T-helper 22 cell (primary cell): ENCODE measurements around the gene FHOD3.

Experiments used
- DNase-seq: peaks from one replicate; pipeline ENCODE4 v3.0.0-alpha.2; 2020; ENCODE audit warnings: low read depth

FHOD3 gene

DNA sequence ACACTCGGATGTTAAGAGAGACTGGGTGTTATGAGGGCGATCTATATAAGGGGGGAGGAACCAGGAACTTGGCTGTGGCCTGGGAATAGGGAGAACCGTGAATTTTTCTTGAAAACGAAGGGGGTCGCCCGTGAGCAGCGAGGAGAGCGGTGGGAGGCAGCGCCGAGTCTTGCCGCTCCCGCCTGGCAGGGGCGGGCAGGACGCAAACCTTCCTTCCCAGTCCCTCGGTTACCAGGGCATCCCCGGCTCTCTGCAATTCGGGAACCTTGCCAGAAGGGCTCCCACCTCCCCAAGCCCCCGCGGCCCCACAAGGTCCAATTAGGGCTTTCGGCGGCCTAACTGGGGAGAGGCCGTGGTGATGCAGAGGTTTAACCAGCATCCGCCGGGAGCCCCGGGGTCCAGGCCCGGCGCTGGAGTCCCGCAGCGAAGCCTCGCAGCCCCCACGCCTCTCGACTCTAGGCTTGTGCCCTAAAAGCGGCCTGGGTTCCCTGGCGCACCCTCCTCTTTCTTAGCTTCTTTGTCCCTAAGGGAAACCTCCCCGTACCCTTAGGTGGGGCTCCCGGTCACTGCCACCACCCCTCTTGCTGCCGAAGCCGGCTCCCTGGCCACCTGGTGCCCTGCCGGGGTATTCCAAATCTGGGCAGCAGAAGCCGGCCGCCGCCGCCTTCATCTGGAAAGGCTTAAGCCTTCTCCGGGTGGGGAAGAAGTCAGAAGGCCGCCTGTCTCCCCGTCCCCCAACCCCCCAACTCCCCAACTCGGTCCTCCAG is 680 bp upstream of the FHOD3 start:
- no peak for DNase-seq

DNA sequence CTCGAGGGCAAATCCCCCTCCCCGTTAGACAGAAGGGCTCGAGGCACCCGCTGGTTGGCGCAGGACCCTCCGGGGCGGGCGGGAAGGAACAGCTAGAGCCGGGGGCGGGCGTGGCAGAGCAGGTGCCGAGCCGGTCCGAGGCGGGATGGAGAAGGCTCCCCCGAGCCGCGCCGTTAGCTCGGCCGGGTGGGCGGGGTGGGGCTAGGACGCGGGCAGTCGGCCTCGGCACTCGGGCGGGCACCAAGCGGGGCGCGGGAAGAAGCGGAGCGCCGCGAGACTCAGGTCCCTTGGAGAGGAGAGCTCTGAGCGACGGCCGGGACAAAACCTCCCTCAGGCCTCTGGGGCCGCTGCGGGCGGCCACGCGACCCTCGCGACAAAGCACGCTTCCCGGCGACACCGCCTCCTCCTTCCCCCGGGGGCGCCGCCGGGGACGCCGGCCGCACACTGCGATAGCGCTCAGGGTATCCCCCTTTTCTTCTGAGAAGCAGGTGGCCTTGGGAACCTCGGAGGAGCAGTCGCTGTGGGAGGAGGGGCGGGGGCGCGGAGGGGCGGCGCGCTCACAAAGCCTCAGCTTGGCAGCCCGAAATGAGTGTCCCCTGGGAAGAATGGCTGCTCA is 721 bp downstream of the FHOD3 start:
- DNase-seq = no peak

DNA sequence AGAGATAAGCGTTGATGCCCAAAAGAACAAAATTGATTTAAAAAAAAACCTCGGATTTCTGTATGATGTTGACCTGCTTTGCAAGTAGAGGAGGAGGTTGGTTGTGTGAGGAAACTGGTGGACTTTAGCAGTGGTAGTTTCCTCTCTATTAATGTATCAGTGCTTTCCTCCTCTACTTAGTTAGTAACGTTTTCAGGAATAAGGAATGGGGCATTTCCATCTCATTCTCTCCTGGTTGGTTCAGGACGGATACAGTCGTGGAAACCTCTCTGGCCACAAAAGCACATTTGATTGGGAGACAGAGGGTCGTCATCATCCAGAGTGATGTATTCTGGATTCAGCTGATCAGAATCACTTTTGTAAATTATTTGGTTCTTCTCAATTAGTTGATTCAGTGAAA is 1.5 kb downstream of the FHOD3 start:
- DNase-seq = no peak

DNA sequence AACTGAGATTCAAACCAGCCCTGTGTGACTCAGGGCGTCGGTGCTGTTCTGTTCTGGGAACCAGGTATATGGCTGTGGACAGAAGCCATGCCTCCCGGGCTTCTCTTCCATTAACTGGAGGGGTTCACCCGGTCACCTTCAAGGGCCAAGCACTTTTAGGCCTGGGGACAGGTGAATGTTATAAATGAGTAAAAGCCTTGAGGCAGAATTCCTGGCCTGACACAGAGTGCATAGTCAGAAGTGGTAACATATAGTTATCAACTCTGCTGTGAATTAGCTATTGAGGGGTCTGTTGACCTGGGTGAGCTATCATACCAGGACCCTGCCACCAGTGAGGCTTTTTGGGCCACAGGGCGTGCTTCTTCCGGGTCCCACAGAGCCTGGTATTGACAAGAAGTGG is 2.7 kb downstream of the FHOD3 start:
- no peak for DNase-seq

DNA sequence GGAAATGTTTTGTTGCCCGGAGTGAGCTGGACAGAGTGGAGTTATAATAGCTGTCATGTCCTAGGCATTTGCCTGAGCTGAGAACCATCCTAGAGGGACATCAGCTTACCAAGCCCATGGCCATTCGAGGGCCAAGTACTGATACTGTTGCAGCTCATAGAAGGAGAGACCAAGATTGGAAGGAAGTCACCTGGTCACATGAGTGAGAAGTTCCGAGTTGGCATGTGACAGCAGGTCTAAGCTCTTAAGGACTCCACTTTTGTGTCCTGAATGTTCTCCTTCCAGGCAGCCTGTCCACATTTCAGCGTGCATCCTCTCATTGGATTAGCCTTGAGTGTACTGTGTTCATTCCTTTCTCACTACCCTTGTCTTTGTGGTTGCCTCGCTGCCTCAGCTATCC is 4.4 kb downstream of the FHOD3 start:
- no peak for DNase-seq

DNA sequence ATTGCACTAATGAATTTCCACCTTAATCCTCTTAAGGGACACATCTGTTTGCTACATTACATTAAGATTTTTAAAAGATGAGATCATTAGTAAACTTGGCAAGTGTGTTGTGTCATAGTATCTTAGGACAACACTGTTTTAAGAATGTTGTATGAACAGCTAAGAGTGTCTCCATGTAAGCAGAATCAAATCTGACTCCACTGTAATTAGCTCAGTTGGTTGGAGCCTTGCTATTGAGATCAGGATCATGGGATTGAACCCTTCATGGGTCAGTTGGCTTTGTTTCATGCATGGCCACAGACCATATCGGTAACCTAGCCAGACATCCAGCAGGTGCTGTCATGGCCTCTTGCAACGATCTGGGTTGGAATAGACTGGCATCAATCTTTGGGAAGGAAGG is 5.2 kb downstream of the FHOD3 start:
- no peak for DNase-seq

DNA sequence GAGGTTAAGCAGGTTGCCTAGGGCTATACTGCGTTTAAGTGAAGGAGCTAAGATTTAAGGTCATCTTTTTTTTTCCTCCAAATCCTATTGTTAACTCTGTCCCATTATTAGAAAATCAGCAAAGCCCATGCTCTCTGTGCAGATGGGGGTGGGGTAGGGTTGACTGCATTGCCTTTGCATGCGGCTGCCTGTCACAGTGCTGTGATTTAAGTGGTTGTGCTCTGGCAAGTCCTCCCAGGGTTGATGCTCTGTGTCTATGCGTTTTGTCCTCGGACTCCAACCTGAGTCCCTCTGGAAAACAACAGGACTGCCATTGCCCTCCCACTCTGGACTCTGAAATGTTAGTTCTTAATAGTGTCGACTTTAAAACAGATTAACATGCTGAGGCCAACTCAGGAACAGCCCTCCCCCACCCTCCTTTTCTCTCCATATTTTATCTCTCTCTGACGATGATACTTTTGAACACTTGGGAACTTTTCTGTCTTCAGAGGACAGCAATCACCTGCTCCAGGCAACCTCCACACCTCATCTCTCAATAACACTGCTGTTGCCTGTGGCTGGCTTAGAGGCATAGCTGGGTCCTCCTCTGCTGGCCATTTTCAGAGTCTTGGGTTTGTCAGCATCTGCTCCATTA is 5.8 kb downstream of the FHOD3 start:
- DNase-seq = no peak

DNA sequence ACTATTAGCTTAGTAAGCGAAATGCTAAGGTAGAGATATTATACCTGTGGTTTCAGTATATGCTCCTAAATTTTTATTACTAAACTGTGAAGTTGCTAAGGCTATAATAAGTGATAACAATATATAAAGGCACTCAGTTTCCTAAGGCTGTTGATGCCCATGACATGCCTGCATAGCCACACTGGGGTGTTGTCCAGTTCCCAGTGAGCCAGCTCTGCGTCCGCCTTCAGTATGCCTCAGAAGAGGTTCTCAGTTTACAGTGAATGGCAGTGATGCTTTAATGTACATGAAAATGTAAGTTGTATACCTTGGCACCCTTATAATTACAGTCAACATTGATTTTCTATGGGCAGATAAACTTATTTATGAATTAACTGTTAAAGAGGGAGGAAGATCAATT is 7.2 kb downstream of the FHOD3 start:
- no peak for DNase-seq

DNA sequence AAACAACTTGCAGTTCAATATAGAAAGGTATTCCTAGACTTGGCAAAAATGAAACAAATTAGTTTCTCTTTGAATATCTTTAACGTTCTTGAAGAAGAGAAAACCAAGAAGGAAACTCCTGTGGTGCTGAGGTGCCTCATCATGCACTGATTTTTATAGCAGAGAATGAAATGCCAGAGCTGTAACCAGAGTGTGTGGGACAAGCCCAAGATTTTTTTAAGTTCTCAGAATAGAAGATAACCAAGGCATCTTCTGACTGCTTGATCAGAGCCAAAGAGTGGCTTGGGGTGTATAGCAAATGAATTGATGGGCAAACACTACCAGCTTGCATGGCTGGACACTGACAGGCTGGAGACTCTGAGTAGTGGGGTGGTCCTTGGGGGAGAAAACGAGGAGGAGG is 7.9 kb downstream of the FHOD3 start:
- no peak for DNase-seq

DNA sequence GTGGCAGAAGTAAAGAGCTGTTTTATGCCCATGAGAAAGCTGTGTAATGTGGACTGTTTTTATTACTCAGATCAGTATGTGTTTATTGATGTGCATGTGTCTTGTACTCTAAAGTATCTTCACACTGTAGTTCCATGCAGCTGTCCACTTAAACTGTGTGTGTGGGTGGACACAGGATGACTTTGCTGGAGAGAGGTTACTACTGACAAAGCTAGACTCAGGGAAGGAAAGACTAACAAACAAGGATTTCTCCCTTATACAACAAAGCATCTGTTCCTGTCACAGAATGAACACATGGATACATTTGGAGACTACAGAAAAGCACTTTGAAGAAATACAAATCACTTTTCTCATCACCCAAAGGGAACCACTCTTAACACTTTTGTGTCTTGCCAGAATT is 10.0 kb downstream of the FHOD3 start:
- DNase-seq = no peak

DNA sequence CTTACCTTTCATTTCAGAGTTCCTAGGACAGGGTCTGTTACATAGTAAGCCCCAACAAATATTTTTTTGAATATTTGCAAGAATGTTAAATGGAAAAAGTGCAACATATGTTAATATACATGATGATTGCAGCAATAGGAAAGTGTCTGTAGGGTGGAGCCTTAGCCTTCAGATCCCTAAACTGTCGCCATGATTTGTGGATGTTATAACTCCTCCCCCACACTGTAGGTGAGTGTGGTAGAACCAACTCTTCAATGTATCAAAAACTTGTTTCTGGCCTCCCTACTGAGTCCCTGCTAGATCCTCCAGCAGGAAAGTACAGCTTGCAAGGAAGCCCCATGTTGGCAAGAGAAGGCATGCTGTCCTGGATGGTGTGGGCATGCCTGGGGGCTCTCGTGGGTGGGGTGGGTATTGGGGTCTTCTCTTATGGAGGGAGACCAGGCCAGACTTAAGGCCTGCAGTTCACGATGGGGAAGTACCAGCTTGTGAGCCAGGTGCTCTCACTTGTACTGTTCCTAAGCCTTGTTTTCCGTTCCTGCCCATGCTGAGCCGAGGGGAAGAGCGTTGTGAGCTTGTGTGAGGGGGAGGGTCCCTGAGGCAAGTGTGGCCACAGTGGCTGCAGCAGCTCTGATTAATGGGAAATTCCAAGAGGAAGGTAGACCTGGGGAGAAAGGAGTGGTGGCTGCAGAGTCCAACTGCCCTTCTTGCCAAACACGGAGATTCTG is 11.4 kb downstream of the FHOD3 start:
- DNase-seq = no peak

DNA sequence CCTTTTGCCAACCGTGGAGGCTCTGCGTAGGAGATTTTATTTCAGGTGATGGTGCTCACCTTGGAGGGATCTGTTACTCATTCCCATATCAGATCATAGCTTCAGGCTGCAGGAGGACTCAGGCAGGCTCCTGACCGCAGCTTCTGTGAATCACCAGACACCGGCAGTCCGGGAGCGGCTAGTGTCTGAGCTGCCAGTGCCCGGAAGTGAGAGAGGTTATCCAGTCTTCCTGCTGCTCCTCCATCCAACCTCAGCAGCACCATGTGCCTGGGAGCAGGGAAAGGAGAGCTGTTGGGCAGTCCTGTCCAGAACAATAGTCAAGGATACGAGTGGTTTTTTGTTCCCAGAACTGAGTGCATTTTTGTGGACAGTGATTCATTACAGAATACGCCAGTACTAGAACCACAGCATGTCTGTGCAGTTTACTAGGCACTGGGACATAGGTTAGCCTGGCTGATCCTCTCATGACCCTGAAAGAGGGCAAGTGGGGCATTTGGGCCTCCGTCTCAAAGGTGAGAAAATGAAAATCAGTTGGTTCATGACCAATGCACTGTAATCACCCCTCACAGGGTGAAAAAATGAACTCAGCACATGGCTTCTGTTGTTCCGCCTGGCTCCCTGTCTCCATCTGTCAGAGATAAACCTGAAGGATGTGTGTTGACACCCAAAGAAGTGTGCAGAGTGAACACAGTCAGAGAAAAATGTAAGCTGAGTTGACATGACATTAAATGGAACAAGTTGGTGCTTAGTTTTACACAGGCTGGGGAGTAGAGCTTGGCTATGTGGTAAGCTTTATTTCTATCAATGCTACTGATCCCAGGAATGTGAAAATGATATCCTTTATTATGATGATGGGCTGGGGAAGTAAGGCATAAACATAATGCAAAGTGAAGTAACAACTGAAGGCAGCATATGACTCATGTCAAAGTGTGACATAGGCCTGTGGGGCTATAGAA is 12.2 kb downstream of the FHOD3 start:
- DNase-seq = no peak

DNA sequence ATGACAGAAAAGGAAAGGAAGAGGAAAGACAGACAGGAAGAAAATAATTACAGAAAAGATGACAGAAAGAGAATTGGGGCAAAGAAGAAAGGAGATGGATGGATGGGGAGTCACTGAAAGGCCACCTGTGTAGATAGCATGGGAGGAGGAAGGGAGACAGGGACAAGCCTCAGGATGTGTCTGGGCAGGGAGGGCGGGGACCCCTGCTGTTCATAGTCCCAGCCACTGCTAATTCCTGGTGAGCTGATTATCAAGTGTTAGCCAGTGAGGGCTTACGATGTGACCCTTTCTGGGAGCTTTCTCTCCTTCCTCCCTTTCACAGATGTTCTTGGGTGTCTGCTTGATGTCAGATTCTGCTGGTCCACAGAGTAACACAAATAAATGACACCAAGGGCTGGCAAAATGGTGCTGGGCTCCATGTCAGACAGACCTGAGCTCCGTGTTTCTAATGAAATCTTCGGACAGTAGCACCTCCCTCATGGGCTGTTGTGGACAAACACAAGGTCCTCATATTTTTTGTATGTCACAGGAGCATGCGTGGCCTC is 13.6 kb downstream of the FHOD3 start:
- DNase-seq = no peak

DNA sequence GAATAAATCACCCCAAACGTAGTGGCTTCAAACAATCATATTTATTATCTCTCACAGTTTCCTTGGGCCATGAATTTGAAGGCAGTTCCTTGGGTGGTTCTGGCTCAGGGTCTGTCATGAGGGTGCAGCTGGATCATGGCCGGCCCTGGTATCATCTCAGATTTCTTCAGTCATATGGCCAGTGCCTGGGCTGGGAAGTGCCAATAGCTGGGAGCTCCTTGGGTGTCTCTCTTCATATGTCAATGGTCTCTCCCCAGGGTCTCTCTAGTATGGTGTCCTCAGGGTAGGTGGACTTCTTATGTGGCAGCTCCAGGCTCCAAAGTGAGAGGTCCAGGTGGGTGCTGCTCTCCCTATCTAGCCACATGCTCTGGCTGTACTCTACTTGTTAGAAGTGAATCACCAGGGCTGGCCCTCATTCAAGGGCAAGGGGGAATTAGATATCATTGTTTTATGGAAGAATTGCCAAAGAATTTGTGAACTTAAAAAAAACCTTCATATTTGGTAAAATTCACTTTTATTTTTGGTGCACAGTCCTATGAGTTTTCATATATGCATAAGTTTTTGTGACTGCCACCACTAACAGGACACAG is 15.4 kb downstream of the FHOD3 start:
- no peak for DNase-seq

DNA sequence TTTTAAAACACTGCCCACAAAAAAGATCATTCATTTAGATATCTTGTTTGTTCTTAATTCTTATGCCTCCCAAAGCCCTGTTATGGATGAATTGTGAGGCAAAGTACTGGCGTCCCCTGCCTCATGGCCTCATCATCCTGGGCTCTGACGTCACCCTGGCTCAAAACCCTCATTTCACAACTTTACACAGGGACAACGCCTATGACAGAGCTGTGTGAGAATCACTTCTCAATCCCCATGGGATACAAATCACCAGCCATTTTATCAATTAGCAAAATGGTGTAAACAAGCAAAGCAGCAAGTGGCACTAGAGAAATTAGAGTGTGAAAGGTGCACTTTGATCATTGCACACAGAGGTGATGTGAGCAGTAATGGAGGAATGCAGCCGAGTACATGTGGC is 16.6 kb downstream of the FHOD3 start:
- DNase-seq = no peak

DNA sequence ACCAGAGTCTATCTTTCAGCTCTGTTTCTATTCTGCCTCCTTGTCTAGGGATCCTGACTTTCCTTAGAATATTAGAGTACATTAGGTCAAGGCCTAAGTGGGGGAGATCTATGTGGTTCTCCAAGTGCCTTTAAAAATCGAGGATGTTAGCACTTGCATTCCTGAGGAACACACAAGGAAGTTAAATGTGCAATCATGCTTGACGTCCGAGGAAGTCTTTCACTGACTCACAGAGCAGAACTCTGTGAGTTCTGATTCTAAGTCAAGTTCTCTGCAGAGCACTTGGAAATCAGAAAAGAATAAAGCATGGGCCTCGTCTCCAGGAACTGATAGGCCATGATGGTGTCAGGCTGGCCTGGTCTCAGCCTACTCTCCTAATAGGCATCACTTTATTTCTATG is 17.2 kb downstream of the FHOD3 start:
- no peak for DNase-seq

DNA sequence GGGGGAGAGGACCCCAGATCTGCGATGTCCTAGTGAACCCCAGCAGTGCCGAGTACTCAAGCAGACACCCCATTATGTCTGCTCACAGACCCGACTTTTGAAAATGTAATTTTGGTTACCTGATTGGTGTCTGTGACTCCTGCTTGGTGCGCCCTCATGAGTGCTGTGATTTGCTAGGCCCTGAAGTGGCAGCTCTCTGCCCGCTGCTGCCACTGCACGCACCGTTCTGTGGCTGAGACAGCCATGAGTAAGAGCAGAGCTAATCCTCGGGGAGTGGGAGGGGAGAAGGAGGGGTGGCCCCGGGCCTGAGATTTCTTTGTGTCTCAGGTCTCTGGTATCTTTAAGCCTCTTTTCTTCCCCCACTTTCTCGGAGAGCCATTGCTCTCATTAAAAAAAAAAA is 18.2 kb downstream of the FHOD3 start:
- no peak for DNase-seq

DNA sequence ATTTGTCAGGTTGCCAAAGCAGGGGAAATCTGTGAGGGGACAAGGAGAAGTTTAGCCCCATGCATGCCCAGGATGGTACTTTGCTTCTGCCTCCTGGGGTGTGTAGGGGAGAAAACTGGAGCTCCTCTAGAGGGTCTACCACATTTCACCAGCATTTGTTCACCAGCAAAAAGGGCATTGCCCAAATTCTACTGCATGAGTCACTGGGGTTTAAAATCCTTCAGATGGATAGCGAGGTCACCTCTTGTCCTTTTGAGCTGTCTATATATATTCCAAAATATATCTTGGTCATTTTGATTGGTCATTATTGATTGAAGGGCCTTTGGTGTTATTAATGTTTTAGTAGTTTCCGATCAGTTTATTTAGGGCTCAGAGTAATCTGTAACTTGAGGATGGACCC is 18.7 kb downstream of the FHOD3 start:
- no peak for DNase-seq

DNA sequence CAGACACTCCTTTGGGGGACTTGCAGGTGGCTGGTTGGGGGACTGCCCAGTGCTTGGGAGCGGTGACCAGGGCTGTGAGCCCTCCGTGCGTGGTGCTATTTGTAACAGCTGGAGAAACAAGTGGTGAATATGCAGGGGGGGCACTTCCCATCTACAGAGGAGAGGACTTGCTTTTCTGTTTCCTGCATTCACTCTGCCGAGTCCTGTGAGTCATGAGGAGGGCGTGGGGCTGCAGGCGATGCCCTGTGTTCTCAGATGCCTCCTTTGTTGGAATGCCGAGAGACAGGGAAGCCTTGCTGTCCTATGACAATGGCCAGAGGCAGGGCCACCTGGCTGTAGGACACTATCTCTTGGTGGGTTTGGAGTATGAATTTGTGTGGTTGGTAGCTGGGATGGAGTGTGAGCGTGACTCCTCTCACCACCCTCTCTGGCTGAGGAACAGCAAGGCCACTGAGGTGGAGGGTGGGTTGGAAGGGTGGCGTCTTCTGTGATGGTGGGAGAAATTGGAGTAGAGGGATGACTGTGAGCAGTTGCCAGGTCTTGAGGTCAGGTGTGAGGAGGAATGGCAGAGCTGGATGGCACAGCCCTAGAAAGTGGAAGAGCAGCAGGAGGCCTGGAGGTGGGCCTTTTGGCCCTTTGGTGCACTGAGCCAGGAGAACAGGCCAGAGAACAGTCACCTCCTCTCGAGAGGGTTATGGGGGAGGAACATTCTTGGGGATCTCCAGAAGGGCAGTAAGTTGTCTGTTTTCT is 24.3 kb downstream of the FHOD3 start:
- no peak for DNase-seq

DNA sequence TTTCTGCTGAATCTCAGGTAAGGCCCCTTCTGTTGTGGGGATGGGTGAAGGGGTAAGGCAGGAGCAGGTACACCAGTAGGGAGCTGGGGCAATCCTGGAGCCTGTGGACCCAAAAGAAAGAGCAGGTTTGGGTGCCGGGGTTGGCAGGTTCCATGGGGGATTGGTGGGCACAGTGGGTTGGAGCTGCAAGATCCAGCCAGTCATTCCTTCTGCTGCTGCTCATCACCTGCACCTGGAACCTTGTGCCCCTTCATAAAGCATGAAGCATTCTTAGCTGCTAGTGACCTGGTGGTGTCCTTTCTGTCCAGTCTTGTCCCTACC is 24.9 kb downstream of the FHOD3 start:
- DNase-seq = no peak

DNA sequence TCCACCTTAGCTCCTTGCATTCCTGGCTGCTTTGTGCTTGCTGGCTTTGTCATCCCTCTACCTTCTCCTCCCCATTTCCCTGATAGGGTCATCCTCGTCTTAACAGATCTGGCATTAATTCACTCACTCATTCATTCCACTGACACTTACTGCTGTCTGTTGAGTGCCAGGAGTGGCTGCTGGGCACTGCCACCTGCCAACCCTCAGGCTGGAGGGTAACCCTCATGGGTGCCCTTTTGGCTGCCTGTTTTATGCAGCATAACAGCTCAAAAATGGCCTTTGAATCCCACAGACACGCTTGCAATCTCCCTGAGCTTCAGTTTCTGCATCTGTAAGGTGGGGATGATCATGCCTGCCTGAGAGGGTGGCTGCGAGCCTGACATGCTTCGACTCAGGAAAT is 25.2 kb downstream of the FHOD3 start:
- DNase-seq = no peak
